HG02884 (cell line): Measurements from ENCODE around the gene BAIAP2.

Experiments
- ATAC-seq: cut with Tn5 transposase; IDR thresholded peaks from one replicate; pipeline ENCODE4 v1.9.1; 2021; ENCODE audit warnings: mild to moderate bottlenecking, moderate library complexity; ENCODE audit not compliant: unreplicated experiment

The BAIAP2 gene

DNA sequence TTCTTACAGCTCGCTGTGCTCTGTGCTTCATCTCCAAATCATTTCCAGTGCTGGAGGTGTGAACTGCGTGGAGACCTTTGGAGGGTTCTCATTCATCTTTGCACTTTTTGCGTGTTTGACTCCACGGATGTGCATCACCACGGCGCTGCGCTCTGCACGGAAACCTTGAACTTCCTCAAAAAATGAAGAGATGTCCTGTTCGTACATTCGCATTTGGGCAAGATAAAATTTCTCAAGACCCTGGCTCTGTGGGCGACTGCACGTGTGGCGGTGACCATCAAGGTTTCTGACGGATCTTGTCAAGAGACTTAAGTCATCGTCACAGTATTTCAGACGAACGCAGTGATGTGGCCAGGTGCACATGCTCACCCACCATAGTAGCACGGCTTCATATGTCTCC lies 120.0 kb downstream of the BAIAP2 start:
- no peak for ATAC-seq

DNA sequence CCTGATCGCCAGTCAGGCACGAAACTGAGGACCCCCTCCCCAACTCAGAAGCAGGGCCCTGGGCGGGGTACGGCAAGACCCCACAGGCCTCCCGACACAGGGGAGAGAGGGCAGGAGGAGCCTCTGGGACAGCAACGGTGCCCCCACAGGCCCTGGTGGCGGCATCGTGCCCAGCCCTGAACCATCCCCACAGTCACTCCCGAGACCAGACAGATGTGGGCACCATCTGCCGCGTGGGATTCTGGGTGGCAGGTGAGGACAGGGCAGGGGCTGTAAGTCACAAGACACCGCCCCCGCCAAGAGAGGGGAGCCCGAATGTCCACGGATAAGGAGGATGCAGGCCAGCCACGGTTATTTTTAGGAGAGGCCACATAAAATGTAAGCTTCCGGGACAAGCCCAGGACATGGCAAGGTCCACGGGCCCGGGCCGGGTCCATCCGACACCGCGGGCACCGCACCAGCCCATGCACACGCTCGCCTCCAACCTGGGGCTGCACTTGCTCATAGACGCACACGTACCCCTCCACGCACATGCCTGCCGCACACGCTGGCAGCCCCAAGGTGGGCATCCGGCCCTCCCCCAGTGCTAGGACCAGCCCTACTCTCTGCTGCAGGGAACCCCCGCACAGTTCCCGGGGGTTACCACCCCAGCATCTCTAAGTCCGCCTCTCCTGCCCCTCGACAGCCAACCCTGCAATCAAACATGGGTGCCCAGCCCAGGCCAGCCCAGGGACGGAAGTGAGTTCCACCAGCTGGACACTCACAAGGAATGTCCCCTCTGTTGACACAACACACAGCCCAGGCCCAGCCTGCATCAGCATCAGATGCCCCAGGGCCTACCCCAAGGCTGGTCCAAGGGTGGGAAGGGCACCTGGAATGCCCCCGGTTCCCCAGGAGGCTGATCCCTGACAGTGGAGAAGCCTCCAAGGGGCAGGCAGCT lies 122.2 kb downstream of the BAIAP2 start:
- ATAC-seq: no peak

DNA sequence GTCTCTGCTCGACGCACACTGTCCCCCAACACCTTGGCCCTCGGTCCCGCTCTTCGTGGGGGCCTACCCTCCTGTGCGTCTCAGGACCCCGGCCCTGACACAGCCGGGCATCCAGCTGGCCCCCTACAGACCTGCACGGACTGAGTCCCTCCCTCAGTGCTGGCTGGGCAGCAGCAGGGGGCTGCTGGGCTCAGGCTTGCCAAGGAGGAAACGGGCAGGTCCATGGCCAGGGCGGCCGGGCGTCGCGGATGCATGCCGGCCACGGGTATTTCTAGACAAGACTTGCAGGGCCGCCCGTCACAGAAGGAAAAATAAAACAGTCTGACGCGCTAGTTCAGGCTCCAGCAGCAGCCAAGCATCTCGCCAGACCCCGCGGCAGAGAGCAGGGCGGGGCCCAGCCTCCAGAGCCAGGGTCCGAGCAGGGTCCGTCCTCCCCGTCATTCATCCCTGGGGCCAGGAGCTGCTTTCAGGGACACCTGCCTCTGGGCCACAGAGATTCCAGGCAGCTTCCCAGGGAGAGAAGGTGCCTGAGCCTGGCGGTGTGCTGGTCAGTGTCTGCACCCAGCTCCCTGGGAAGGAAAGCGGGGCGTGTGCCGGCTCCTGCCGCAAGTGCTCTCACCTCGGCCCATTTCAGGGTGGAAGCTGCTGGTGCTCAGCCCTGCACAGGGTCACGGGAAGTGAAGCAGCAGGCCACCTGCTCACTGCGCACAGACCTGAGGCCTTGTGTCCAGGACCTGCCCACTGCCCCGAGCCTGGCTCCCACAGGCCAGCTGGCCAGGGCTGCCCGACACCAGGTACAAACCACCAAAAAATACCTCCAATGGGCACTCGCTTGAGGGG lies 123.1 kb downstream of the BAIAP2 start:
- ATAC-seq: no peak

DNA sequence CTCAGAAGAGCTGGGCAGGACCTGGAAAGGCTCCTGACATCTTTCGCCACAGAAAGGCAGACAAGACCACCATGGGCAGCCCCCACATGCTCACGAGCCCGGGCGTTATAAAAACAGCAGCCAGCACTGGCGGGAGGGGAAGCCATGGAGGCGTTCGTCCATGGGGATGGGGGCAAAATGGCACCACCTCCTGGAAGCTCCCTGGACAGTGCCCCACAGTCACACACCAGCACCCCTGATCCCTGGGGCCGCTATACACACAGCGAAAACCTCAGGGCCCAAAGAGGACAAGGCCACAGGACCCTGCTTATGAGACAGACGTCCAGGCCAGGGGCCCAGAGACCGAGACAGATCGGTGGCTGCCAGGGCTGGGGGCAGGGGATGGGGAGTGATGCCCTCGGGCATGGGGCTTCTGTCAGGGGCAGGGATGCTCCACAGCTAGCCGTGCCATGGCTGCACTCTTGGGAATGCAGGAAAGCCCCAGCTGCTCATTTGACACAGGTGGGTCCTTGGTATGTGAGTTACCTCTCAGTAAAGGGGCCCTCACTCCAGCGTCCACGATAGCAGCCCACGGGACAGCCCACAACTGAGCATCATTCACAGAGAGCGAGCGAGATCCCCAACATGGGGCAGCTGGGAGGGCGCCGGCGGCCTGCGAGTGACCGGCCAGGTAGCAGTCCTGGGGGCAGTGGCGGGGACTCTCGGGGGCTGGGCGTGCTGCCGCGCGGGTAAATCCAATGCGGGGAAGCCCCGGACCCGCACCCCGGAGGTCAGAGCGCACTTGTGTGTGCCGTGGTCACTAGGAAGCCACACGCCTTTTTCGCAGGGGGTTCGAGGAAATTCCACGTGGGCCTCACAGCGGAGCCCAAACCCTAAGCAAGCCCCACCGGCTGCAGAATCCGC lies 124.0 kb downstream of the BAIAP2 start:
- no peak for ATAC-seq

DNA sequence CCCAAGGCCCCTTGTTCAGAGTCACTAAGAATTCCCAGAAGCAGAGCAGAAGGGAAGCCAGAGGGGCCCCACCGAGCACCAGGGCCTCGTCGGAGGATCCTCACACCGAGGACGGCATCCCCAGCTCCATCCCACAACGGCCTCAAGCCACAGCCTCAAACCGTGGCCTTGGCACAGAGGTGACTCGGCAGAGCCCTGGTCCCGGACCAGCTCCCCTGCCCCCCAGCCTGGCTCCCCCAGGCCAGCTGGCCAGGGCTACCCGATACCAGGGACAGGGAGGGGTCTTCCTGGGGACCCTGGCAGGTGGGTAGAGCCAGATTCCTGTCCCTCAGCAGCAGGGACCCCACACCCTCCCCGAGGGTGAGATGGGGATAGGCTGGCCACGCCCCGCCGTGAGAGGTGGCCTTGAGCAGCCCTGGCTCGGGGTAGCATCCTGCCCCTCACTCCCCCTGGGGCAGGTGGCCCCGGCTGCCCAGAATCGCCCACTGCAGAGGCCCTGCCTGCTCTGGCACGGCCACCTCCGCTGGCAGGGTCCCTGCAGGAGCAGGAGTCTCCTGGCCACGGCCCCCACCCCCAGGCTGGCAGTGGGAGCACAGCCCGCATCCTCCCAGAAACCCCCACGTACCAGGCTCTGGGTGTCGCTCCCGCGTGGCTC lies 124.8 kb downstream of the BAIAP2 start:
- no peak for ATAC-seq

DNA sequence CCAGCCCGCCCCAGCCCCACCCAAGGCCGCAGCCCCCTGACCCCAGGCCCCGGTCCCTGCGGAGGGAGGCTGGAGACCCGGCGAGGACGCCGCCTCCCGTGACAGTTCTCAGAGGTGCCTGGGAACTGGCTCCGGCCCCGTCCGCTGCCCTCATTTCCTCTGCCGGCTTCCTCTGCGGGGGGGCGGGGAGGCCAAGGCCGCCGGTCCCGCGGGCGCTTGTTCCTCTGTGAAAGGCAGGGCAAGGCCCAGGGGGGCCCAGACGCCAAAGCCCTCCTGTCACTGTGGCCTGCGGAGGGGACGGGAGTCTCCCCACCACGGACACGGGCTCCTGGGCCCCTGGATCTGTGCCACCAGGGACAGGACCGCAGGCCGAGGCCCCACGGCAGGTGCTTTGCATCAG lies 125.4 kb downstream of the BAIAP2 start:
- ATAC-seq: no peak

DNA sequence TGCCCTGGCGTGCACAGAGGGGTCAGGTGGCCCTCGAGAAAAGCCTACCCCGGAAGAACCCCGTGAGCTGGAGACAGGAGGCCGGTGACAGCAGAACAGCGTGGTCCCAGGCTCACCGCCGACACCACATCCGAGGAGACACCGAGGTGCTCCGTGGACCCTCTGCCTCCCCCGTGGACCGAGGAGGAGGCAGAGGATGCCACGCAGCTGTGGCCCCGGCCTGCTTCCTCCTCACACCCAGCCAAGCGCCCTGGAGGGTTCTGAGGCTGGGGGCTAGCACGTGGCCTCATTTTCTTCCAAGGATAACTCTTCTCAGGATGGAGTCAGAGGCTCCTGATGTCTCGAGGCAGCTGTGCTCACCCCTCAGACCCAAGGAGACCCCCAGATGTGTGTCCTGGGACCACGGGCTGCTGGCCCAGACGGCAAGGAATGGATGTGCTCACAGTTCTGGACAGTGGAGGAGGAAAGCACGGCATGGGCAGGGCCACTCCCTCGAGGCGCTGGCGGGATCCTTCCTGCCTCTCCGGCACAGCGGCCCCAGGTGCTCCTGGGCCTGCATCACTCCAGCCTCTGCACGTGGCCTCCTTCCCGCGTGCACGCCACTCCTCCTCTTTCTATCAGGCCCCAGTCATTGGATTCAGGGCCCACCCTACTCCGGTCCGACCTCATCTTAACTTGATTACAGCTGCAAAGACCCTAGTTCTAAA lies 125.9 kb downstream of the BAIAP2 start:
- ATAC-seq: no peak

DNA sequence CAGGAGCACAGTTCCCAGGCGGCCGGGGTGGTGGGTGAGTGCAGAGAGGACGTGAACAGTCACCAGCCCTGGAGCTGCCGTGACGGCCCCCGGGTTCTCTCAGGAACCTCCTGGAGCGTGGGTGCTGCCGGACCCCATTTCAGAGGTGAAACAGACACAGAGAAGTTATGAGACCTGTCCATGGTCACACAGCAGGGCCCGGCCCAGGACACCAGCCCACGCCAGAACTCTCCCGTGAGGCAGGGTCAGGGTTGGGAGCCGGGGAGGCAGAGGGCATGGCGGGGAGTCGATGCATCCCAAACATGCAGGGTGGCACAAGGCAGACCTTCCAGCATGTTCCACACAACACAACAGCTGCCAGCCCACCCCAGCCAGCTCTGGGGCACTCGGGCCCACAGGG lies 126.6 kb downstream of the BAIAP2 start:
- ATAC-seq: no peak

DNA sequence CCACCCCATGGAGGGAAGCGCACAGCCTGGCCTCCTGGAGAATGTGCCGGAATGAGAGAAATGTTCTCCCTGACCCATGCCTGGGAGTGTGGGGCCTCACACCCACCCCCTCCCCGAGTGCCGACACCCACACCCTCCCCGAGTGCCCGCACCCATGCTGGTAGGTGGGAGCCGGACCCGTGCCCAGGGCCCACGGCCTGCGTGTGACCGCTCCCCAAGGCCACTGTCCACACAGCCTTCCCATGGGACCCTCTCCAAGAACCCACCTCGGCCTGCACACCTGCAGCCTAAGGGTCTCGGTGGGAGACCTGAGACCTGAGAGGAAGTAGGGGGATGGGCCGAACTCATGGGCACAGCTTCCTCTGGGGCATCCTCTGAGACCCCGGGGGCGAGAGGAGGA lies 127.0 kb downstream of the BAIAP2 start:
- ATAC-seq: no peak

DNA sequence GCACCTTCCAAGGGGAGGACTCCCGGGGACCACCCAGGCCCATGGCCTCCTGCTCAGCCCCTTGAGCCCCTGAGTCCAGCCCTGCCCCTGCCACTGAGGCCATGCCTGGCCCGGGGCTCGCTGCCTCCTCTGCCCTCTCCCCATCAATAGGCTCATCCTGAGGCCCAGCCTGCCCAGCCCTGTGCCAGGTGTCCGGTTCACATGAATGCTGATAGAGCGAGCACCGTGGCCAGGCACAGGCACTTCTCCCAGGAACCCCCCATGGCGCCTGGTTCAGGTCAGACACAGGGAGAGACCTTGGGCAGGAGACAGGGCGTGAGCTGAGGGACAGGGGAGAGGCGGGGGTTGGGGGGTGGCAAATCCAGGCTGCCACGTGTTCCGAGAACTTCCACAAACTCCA lies 127.5 kb downstream of the BAIAP2 start:
- no peak for ATAC-seq

DNA sequence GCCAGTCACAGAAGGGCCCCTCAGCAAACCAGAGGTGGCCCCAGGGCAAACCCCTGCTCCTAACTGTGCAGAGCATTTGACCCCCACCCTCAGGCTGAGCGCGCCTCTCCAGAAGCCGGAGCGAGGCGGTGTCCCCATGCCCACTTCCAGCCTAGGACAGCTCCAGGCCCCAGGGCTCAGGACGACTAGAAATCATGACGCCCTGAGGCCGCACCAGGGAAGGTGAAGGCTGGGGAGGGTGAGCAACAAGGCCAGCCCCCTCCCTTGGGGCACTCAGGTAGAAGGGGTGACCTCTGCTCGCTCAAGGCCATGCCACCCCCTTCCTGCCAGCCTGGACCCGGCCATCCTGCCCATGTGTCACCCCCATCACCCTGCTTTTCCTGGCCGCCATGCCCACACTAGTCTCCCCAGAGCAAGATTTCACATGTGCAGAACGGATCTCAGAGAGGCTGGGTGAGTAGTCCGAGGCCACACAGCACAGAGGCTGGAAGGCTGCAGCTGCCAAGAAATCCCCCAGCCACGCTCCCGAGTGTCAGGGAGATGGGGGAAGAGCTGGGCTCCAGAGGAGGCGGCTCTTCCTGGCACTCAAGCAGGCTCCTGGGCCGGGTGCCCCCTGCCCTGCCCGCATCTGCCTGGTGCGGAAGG lies 128.2 kb downstream of the BAIAP2 start:
- no peak for ATAC-seq

DNA sequence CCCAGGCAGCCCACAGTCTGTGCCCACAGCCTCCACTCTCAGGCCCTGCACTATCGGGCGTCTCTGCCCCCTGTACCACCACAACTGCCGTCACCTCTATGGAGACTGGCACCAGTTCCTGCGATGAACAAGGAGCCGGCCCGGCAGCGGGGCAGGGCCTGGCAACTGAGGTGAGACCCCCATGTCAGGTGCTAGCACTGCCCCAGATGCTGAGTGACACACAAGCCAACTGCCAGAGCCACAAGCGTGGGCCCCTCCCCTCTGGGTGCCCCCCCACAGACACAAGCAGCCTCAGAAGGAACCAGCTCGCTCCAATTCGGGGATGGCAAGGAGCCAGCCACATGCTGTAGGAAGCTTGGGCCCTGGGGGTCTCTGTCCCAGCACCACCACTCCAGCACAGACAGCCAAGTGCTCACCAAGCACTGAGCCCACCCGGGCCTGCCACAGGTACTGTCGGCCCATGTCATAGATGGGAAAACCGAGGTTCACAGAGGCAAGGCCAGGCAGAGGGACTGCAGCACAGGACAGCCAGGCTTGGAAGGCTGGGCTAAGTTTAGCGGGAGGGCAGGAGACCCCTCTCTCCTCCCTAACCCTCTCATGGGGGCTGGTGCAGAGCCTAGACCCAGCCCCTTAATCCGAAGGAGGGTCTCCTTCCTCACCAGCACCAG lies 128.9 kb downstream of the BAIAP2 start:
- no peak for ATAC-seq

DNA sequence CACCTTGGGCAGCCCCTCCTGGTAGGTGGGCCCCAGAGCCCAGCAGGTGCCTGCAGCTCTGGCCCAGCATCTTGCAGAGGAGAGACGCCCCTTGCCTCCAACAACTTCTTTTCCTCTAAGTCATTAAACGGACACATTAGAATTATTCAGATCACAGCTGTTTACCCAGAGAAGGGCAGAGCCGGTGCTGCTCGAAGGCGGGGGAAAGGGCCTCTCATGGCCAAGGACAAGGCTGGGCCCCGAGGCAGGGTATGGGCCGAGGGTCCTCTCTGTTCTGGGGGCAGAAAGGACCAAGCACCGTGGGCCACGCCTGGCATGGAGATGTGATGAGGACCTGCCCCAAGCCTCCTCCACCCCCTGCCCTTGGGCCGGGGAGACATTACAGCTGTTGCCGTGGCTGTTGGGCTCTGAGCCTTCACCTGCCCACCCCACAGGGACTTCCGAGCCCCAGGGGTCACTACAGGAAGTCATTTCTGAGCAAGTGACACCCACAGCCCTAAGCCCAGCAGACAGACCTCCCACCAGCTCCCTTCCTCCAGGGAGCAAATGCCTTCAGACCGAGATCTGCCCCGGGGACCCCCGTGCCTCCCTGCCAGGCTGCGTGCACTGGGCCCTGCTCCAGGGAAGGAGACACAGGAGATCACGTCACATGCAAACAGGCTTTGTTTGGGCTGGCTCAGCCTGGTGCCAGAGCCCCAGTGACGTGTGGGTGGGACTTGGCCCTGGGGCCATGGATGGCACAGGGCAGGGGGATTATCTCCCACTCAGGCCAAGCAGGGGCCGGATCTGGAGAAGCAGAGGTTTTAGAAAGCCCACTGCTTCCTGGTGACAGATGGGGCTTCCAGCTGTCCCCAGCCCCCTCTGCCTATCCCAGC lies 129.7 kb downstream of the BAIAP2 start:
- no peak for ATAC-seq

DNA sequence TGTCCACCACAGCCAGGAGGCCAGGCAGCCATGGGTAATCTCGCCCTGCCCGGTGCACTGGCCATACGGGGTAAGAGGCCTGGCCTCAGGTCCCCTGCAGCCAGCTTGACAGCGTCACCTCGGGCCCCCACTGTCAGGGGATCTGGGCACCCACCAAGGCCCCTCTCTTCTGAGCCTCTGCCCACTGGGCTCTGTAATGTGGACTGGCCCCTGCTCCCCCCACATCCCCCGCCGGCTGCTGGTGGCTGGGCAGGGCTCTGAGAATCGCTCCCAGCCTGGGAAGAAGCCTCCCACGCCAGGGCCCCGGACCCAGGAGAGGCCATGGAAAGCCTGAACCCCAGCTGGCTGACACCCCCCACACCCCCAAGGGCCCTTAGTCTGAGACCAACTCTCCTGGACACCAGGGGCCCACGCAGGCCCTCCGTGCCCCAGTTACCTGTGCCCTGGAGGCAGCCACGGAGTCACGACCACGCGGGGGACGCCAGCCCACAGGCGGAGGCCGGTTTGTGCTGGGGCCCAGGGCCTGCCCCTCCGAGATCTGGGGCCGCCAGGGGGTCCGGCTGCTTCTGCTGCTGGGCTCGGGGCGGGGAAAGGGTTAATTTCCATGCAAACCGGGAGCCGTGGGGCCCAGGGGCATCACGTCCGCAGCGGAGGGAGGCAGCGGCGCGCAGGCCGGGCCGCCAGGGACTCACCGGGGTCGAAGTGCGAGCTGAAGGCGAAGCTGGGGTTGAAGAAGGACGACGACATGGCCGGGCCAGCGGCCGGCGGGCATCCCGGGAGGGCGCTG lies 130.5 kb downstream of the BAIAP2 start, which contains the start of gene PVALEF:
Gene PVALEF, plus strand, starts transcription at position 262 of the 787 bp plus-strand sequence. CDS start 15,720 bp downstream, outside the sequence.
- no peak for ATAC-seq

DNA sequence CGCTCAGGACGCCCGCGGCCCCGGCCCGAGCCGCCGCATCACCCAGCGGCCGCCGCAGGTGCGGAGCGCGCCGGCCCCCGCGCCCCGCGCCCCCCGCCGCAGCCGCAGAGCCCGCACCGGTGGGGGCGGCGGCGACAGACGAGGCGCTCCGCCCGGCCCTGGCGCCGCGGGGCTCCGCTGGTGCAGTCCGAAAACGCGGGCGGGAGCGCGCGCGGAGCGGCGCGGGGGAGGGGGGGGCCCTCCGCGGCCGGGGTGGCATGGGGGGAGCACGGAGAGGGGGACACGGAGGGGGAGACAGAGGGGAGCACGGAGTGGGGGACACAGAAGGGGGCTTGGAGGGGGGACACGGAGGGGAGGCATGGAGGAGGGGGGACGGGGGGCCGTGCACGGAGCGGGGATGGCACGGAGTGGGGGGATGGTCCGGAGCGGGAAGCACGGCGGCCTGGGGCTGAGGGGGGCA lies 131.1 kb downstream of the BAIAP2 start, which contains the start of gene AATK:
Gene AATK, minus strand, starts transcription at position 189 of the 460 bp plus-strand sequence. CDS start 229 bp downstream, outside the sequence.
- ATAC-seq: no peak
